T-helper 1 cell treated with Interleukin-12 subunit alpha and Interleukin-12 subunit beta and Interleukin-4 antibody, amounts not matched to agents 30 μg/mL and 1 μg/mL, for 36 hours (primary cell): ENCODE data around the gene NXPH1.

Experiments
- H3K27ac Mint-ChIP-seq: one replicate; pipeline ENCODE4 v1.8.0; 2021; ENCODE audit warnings: mild to moderate bottlenecking, mixed read lengths
- H3K27me3 Mint-ChIP-seq: one replicate; pipeline ENCODE4 v1.8.0; 2021; ENCODE audit warnings: low read depth, mixed read lengths
- H3K36me3 Mint-ChIP-seq: one replicate; pipeline ENCODE4 v1.8.0; 2021; ENCODE audit warnings: low read depth, mixed read lengths
- H3K4me1 Mint-ChIP-seq: one replicate; pipeline ENCODE4 v1.8.0; 2021; ENCODE audit warnings: low read depth, mixed read lengths
- H3K4me3 Mint-ChIP-seq: one replicate; pipeline ENCODE4 v1.8.0; 2021; ENCODE audit warnings: mild to moderate bottlenecking, moderate library complexity, mixed read lengths
- H3K9me3 Mint-ChIP-seq: one replicate; pipeline ENCODE4 v1.8.0; 2021; ENCODE audit warnings: mixed read lengths

NXPH1 gene

GRCh38 chr7:8582728-8583127 is 149.3 kb downstream of the NXPH1 start:
- no peaks in the 10 kb centered on the region for H3K27me3 Mint-ChIP-seq
- no peak overlapping the region for H3K4me3 Mint-ChIP-seq
- H3K27ac Mint-ChIP-seq = no peak overlapping the region
- no peaks in the 10 kb centered on the region for H3K9me3 Mint-ChIP-seq
- no peaks in the 10 kb centered on the region for H3K4me1 Mint-ChIP-seq
- H3K36me3 Mint-ChIP-seq = no peaks in the 10 kb centered on the region

- H3K4me3 Mint-ChIP-seq = no peak overlapping the region
- no peaks in the 10 kb centered on the region for H3K9me3 Mint-ChIP-seq
- no peaks in the 10 kb centered on the region for H3K4me1 Mint-ChIP-seq
- no peaks in the 10 kb centered on the region for H3K36me3 Mint-ChIP-seq
- H3K27ac Mint-ChIP-seq = no peak overlapping the region
- no peaks in the 10 kb centered on the region for H3K27me3 Mint-ChIP-seq
Observed at GRCh38 chr7:8585591-8585990, 152.2 kb downstream of the NXPH1 start.

GRCh38 chr7:8590225-8590624 is 156.8 kb downstream of the NXPH1 start:
- H3K27ac Mint-ChIP-seq = no peak overlapping the region
- no peaks in the 10 kb centered on the region for H3K4me1 Mint-ChIP-seq
- H3K9me3 Mint-ChIP-seq = no peaks in the 10 kb centered on the region
- no peak overlapping the region for H3K4me3 Mint-ChIP-seq
- H3K27me3 Mint-ChIP-seq = no peaks in the 10 kb centered on the region
- H3K36me3 Mint-ChIP-seq = no peaks in the 10 kb centered on the region

- Mint-ChIP-seq H3K9me3 (no peaks in the 10 kb centered on the region), H3K27me3 (no peaks in the 10 kb centered on the region), H3K27ac (no peak overlapping the region), H3K36me3 (no peaks in the 10 kb centered on the region), H3K4me1 (no peaks in the 10 kb centered on the region), H3K4me3 (no peak overlapping the region)
Observed at GRCh38 chr7:8590791-8591190, 157.4 kb downstream of the NXPH1 start.

- no peaks in the 10 kb centered on the region for H3K27me3 Mint-ChIP-seq
- no peak overlapping the region for H3K27ac Mint-ChIP-seq
- no peaks in the 10 kb centered on the region for H3K4me1 Mint-ChIP-seq
- no peak overlapping the region for H3K4me3 Mint-ChIP-seq
- H3K36me3 Mint-ChIP-seq = no peaks in the 10 kb centered on the region
- no peaks in the 10 kb centered on the region for H3K9me3 Mint-ChIP-seq
Observed at GRCh38 chr7:8591289-8591688, 157.9 kb downstream of the NXPH1 start.

GRCh38 chr7:8592167-8592566 is 158.8 kb downstream of the NXPH1 start:
- no peaks in the 10 kb centered on the region for H3K4me1 Mint-ChIP-seq
- H3K36me3 Mint-ChIP-seq = no peaks in the 10 kb centered on the region
- H3K27ac Mint-ChIP-seq = no peak overlapping the region
- no peak overlapping the region for H3K4me3 Mint-ChIP-seq
- no peaks in the 10 kb centered on the region for H3K27me3 Mint-ChIP-seq
- no peaks in the 10 kb centered on the region for H3K9me3 Mint-ChIP-seq

GRCh38 chr7:8594115-8594514 is 160.7 kb downstream of the NXPH1 start:
- Mint-ChIP-seq H3K9me3 (no peaks in the 10 kb centered on the region), H3K27me3 (no peaks in the 10 kb centered on the region), H3K4me3 (no peak overlapping the region), H3K4me1 (no peaks in the 10 kb centered on the region), H3K27ac (no peak overlapping the region), H3K36me3 (no peaks in the 10 kb centered on the region)

- Mint-ChIP-seq H3K36me3 (no peaks in the 10 kb centered on the region), H3K27me3 (no peaks in the 10 kb centered on the region), H3K9me3 (no peaks in the 10 kb centered on the region), H3K4me1 (no peaks in the 10 kb centered on the region), H3K27ac (no peak overlapping the region), H3K4me3 (no peak overlapping the region)
Observed at GRCh38 chr7:8597565-8597964, 164.2 kb downstream of the NXPH1 start.

- no peak overlapping the region for H3K4me3 Mint-ChIP-seq
- no peaks in the 10 kb centered on the region for H3K27me3 Mint-ChIP-seq
- no peaks in the 10 kb centered on the region for H3K36me3 Mint-ChIP-seq
- H3K4me1 Mint-ChIP-seq = no peaks in the 10 kb centered on the region
- no peak overlapping the region for H3K27ac Mint-ChIP-seq
- H3K9me3 Mint-ChIP-seq = no peaks in the 10 kb centered on the region
Observed at GRCh38 chr7:8601121-8601520, 167.7 kb downstream of the NXPH1 start.

GRCh38 chr7:8605221-8605620 is 171.8 kb downstream of the NXPH1 start:
- Mint-ChIP-seq H3K36me3 (no peaks in the 10 kb centered on the region), H3K27me3 (no peaks in the 10 kb centered on the region), H3K4me1 (no peaks in the 10 kb centered on the region), H3K9me3 (no peaks in the 10 kb centered on the region), H3K4me3 (no peak overlapping the region), H3K27ac (no peak overlapping the region)

GRCh38 chr7:8612584-8612983 is 179.2 kb downstream of the NXPH1 start:
- Mint-ChIP-seq H3K4me1 (no peaks in the 10 kb centered on the region), H3K27ac (no peak overlapping the region), H3K4me3 (no peak overlapping the region), H3K36me3 (no peaks in the 10 kb centered on the region), H3K9me3 (no peaks in the 10 kb centered on the region), H3K27me3 (no peaks in the 10 kb centered on the region)

GRCh38 chr7:8613191-8613590 is 179.8 kb downstream of the NXPH1 start:
- no peaks in the 10 kb centered on the region for H3K27me3 Mint-ChIP-seq
- no peak overlapping the region for H3K27ac Mint-ChIP-seq
- H3K4me1 Mint-ChIP-seq = no peaks in the 10 kb centered on the region
- no peak overlapping the region for H3K4me3 Mint-ChIP-seq
- H3K36me3 Mint-ChIP-seq = no peaks in the 10 kb centered on the region
- H3K9me3 Mint-ChIP-seq = no peaks in the 10 kb centered on the region

GRCh38 chr7:8615019-8615418 is 181.6 kb downstream of the NXPH1 start:
- no peak overlapping the region for H3K27ac Mint-ChIP-seq
- no peak overlapping the region for H3K4me3 Mint-ChIP-seq
- no peaks in the 10 kb centered on the region for H3K4me1 Mint-ChIP-seq
- no peaks in the 10 kb centered on the region for H3K9me3 Mint-ChIP-seq
- no peaks in the 10 kb centered on the region for H3K36me3 Mint-ChIP-seq
- H3K27me3 Mint-ChIP-seq = no peaks in the 10 kb centered on the region

- Mint-ChIP-seq H3K4me1 (no peaks in the 10 kb centered on the region), H3K27me3 (no peaks in the 10 kb centered on the region), H3K9me3 (no peaks in the 10 kb centered on the region), H3K36me3 (no peaks in the 10 kb centered on the region), H3K27ac (no peak overlapping the region), H3K4me3 (no peak overlapping the region)
Observed at GRCh38 chr7:8618441-8619070, 185.1 kb downstream of the NXPH1 start.

- Mint-ChIP-seq H3K27ac (no peak overlapping the region), H3K9me3 (no peaks in the 10 kb centered on the region), H3K4me3 (no peak overlapping the region), H3K27me3 (no peaks in the 10 kb centered on the region), H3K36me3 (no peaks in the 10 kb centered on the region), H3K4me1 (no peaks in the 10 kb centered on the region)
Observed at GRCh38 chr7:8620169-8620568, 186.8 kb downstream of the NXPH1 start.

- Mint-ChIP-seq H3K4me3 (no peak overlapping the region), H3K4me1 (no peaks in the 10 kb centered on the region), H3K9me3 (no peaks in the 10 kb centered on the region), H3K27ac (no peak overlapping the region), H3K36me3 (no peaks in the 10 kb centered on the region), H3K27me3 (no peaks in the 10 kb centered on the region)
Observed at GRCh38 chr7:8625612-8626011, 192.2 kb downstream of the NXPH1 start.
